HG03521 (cell line): ENCODE results near the gene GABRR1.

Experiments
- ATAC-seq: cut with Tn5 transposase; IDR thresholded peaks from one replicate; pipeline ENCODE4 v1.9.1; 2021; ENCODE audit warnings: mild to moderate bottlenecking, moderate library complexity; ENCODE audit not compliant: unreplicated experiment

GABRR1 gene

DNA sequence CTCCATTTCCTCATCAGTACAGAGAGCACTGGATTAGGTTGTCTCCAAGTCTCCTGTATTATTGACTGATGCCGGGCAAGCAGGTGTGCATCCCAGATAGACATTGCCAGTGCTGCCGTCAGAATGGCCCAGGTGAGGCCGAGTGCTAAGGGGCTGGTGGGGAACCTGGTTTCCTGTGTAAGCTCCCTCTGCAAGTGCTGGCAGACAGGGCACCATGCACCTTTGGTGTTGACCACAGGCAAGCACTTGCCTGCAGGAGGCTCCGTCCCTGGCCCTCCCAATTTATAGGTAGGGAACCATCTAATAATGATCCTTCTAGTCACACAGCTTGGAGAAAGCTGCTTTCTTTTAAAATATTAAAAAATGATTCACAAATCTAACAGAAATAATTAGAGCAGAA lies 747 bp downstream of the GABRR1 start:
- ATAC-seq, result no peak

DNA sequence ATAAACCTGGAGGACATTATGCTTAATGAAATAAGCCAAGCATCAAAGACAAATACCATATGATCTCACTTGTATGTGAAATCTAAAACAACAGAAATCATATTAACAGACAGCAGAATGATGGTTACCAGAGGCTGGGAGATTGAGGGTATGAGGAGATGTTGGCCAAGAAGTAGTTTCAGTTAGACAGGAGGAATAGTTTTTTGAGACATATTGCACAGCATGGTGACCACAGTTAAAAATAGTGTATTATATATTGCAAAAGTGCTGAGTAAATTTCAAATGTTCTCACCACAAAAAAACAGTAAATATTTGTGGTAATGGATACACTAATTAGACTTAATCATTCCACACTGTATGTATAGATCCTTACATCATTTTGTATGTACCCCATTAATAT lies 1.8 kb downstream of the GABRR1 start:
- no peak for ATAC-seq

DNA sequence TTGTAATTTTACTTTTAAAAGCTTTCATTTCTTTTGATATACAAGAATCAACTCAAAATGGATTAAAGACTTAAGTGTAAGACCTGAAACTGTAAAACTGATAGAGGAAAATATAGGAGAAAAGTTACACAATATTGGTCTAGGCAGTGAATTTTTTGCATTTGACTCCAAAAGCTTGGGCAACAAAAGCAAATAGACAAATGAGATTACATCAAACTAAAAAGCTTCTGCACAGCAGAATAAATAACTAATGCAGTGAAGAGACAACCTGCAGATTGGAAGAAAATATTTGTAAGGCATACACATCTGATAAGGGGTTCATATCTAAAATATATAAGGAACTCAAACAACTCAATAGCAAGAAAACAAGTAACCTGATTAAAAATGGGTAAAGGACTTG lies 3.0 kb downstream of the GABRR1 start:
- ATAC-seq, result no peak

DNA sequence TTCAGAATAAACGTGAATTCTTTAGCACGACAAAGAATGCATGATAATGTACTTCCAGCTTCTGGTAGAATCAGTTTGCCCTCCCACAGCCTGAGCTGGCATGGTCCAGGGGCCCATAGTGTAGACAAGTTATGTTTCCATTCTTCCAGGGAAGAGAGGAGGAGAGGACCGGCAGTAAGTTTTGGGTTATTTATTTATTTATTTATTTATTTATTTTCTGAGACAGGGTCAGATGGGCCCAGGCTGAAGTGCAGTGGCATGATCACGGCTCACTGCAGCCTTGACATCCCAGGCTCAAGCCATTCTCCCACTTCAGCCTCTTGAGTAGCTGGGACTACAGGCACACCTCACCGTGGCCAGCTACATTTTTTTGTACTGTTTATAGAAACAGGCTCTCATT lies 4.7 kb downstream of the GABRR1 start:
- ATAC-seq, result no peak

DNA sequence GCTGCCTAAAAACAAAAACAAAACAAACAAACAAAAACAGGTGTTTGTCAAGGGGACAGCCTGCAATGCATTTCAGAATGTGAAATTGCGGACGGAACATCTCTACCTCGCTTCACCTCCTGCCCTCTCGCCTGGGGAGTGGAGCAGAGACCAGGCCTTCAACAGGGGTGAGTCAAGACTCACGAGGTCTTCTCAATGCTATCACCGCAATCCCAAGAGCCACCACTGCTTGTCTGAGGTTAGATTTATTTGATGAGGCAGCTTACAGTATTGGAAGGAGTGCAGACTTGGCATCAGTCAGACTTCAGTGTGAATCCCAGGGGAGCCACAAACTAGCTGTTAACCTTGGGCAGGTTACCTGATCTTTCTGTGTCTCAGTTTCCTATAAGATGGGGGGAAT lies 7.7 kb downstream of the GABRR1 start:
- no peak for ATAC-seq

DNA sequence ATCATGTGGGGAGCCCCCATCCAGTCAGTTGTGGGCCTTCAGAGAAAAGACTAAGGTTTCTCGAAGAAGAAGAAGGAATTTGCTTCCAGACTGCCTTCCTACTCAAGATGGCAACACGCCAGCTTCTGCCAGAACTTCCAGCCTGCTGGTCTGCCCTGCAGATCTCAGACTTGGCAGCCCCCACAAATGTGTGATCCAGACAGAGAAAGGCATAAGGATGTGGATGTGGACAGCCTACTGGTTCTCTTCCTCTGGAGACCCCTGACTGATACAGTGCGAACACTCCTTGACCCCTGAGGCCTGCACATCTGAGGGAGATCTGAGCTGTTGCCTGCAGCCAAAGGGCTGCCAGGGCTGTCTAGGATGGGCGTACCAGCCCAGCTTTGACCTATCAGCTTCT lies 8.6 kb downstream of the GABRR1 start:
- no peak for ATAC-seq

DNA sequence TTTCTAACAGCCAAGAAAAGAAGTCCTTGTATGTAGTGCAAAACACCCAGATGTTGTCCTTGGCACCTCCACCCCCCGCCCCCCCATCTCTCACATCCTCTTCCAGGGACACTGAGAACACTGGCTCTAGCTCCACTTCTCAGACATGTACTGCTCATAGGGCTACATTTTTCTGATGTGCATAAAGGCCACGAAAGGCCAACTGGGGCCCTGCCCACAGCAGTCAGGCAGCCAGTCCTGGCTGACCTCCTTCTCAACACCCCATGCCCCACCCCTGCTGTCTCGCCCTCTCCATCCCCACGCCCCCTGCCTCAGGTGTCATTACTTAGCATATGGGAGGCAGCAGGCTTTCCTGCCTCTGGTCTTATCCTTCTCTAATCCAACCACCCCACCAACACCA lies 11.3 kb downstream of the GABRR1 start:
- ATAC-seq, result no peak

DNA sequence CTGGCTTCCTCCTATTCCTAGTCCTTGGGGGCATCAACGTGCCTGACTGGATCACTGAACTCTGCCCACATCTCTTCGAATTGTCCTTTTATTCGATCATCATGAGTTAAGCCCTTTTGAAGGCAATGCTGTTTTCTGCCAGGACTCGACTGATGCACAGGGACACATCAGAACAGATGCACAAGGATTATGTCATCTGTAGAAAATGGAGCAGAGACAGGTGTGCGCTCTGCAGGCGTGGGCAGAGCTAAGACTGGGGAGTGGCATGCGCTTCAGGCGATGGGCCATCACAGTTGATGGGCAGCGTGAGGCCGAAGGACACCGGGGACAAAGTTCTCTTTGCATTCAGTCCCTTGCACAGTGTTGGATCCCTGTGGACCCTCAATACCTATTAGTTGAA lies 13.1 kb downstream of the GABRR1 start:
- no peak for ATAC-seq

DNA sequence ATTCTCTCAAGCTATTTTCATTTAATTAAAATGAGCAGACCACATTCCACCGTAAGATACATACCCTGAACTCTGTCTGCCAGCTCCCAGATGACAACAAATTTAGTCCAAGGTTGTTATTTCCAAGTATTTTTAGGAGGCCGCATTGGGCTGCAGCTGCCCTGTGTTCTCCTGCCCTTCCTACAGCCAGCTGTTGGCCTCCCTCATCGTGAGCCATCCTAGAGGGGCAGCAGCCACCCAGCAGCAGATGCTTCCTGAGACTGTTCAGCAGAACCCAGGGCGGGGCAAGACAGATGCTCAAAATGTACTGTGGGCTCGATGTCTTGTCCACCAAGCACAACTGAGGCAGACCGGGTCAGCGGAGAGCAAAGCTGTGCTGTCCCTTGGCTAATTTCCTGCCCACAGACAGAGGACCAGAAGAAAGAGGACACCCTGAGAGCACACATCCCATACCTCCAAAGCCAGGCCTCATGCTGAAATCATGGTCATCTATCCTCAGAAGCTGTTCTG lies 16.4 kb downstream of the GABRR1 start:
- no peak for ATAC-seq

DNA sequence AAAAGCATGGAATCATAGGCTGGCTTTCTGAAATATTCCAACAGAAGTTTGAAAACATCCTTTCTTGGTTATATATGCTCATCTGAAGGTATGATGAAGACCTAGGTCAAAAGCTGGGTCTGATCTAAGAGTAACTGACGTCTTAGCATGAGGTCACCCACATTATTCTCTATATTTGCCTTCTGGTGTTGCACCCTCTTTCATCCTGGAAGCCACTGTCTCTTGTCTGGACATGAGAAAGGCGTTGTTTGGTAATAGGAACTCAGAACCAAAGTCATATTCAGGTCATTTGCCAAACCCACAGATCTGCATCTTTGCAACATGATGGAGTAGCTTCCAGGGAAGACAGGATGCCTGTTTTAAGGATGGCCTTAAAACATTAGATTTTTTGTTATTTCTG lies 17.6 kb downstream of the GABRR1 start:
- no peak for ATAC-seq

DNA sequence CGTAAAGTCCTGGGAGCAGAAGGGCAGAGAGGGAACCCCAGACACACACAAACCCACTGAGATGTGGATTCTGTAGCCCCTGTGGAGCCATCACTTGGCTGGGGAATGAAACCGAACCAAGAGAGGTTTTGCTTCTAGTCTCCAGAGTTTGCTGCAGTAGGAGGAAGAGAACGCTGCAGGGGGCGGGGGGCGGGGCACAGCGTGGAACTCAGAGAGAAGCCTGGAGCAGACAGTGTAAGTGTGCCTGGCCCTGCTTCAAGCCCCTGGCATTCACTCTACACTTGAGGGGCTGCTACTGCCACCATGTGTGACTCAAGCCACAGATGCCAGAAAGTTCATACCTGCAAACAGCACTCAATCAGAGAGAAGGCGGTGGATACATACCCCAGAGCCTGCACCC lies 18.9 kb downstream of the GABRR1 start:
- no peak for ATAC-seq

DNA sequence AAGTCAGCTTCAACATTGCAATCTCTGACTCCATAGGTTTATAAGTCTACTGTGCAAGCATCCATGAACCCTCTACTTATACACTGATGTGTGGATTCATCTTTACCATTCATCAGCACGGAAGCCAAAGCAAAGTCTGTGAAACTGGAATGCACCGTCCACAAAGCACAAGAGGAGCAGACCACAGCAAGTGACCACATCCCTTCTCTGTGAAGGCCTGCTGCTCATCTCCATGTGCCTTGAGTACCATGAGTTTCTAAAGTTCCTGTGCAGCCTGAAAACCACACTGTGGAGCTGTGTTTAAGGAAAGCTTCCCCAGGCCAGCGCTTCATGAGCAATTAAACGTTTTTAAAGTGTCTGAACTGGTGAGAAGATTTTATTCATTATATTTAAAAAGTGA lies 20.0 kb downstream of the GABRR1 start:
- no peak for ATAC-seq

DNA sequence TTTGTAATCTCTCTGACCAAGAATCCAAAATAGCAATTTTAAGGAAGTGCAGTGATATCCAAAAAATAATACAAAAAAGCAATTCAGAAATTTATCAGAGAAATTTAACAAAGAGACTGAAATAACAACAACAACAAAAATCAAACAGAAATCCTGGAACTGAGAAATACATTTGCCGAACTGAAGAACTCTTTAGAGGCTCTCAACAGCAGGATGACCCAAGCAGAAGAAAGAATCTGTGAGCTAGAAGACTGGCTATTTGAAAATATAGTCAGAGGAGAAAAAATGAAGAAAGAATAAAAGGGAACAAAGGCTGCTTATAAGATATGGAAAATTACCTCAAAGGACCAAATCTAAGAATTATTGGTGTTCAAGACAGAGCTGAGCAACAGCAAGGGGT lies 22.6 kb downstream of the GABRR1 start:
- ATAC-seq, result no peak

DNA sequence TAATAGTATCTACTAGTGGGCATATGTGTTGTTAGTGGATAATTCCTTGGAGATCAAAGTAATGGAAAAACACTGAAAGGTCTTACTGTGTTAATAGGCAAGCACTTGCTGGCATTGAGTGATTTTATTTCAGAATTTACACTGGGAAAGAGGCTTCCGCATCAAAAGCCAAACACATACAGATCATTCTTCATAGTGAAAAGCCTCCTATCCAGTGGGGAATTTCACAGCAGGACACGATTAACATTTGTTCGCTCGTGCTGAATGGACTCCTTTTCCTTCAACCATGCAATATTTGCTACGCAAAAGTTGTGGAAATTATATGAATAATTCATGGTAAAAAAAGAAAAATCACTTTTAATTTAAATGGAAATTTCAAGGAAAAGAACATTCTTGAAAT lies 26.4 kb downstream of the GABRR1 start:
- ATAC-seq, result no peak

DNA sequence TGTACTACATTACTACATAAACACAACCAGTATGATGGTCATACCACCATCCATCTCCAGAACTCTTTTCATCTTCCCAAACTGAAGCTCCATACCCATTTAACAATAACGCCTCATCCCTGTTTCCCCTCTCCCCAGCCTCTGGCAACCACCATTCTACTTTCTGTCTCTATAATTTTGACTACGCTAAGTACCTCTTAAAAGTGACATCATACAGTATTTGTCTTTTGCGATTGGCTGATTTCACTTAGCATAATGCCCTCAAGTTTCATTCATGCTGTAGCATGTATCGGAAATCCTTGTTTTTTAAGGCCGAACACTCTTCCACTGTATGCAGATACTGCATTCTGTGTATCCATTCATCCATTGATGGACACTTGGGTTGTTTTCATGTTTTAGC lies 29.7 kb downstream of the GABRR1 start:
- no peak for ATAC-seq

DNA sequence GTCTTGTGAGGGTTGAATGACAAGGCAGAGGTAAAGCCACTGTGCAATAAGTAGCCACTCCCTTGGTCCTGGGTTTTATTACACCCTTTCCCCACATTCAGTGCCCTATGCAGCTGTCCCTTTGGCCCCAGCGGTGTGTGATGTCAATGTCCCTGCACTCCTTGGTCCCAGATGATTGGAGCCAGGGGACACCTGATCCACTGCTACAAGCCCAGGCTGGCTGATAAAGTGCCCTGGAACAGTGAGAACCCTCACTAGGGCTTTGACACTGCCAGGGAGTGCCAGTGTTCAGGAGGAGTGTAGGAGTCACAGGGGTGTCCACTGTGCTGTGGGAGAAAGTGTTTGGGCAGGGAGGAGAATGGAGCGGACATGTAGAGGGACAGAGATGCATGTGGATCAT lies 30.4 kb downstream of the GABRR1 start:
- ATAC-seq, result no peak

DNA sequence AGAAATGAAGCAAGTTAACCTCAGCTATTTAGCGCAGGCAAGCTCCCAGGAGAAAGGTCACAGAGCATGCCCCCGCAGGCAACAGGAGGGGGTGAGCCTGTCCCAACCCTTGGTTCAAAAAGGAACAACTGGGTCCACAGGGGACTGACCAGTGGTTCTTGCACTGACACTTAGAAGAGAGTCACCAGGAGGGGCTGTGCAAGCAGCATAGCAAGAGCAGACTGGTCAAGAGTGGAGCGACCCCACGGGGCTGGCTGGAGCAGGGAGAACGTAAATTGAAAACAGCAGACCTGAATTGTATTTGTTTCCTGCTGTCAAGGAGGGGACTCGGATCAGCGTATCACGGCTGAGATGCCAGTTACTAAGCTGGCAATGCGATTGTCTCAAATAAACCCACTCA lies 32.8 kb downstream of the GABRR1 start:
- ATAC-seq, result no peak

DNA sequence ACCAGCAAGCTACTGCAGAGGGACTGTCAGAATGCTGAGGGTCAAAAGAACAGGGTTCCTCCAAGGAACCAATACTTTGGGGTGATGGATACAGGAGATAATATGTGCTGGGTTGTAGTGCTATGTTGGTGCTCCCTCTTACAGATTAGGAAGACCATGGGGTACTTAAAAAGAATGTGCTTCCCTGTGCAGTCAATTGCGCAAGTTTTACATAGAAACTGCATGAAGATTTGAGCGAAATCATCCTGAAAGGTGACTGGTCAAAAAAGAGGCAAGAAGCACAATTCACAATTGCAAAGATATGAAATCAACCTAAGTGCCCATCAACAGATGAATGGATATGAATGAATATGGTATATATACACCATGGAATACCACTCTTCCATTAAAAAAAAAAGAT lies 33.9 kb downstream of the GABRR1 start:
- ATAC-seq, result no peak

DNA sequence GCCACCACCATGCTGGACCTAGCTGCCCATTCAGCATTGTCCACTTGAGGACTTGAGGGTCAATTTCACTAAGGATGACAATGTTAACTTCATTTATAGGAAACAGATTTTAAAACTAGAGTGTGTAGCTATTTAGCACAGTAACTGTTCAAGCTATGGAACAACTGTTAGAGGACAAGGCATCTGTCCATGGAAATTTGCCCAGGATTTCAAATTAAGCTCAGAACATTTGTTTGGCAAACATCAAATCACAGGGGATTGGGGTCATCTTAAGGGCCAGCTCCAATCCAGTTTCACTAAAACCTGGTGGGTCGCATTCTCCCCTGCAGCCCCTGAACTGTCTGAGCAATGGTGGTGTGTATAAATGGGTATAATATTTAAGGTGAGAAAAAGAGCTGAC lies 36.2 kb downstream of the GABRR1 start:
- no peak for ATAC-seq

DNA sequence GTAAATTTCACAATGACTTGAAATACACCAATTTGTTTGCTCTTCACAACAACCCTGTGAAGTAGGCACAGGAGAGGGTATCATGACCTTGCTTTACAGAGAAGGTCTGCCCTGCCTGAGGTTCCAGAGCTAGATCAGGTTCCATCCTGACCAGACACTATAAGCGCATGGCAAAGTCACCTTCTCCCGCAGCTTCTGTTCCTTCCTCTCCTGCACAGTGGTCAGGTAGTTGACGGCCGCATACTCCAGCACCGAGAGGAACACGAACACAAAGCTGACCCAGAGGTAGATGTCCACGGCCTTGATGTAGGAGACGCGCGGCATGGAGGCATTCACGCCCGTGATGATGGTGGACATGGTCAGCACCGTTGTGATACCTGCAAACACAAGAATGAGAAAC lies 37.0 kb downstream of the GABRR1 start:
- ATAC-seq, result no peak

DNA sequence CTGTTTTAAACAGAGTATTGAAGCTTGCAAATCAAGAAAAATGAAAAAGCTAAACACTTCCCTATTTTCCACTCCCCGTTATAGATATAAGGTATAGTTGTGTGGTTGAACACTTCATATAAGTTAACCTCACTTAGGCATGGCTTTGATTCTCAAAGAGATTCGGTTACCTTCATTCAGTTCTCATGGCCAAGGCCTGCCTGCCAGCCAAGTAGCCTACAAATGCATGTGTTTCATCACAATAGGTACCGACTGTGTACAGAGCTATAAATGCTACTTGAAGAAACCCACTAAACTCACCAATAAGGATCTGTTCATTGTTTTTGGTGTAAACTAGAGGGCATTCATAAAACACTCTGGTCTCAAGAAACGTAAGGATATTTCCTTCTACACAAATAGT lies 43.5 kb downstream of the GABRR1 start:
- no peak for ATAC-seq

DNA sequence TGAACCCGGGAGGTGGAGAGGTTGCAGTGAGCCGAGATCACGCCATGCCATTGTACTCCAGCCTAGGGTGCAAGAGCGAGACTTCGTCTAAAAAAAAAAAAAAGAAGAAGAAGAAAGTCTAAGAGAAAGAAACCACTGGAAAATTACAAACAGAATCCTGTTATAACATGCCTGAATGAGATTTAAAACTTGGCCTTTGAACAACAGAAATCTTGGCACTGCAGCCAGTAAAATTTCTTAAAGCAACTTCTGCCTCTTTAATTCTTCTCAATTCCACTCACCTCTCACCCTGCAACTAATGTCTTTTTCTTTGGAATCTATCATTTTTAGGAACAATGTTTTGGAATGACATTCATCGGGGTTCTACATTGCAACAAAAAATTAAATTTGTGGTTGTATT lies 45.0 kb downstream of the GABRR1 start:
- ATAC-seq, result no peak

DNA sequence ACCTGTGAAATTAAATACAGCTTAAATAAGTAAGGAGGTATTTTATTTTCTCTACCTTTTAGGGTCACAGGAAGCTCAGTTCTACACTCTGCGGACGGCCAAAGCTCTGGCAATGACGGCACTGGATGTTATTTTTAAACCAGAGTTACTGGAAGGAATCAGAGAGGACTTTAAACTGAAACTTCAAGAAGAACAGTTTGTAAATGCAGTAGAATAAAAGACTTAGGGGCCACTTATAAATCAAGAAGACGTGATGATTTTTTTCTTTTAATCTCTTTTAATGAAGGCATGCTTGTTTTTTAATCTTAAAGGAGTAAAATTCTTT lies 55.1 kb downstream of the GABRR1 start:
- no peak for ATAC-seq
